Spleen (tissue), 11 donors: ENCODE data around the gene MGAT5. TPM values are rescaled to one million over a fixed set of nuclear protein-coding genes. Genes with fewer than 3 reads are reported as not detected.

ENCODE experiments used
- DNase-seq: peaks from one replicate; pipeline ENCODE4 v3.0.0-alpha.2; 2020
- H3K27ac ChIP-seq, 8 donors: fragments of 200-600 bp; sonication (generic) in 7 of 8; 1 replicate in 4 of 8; 2 replicates in 4 of 8; pipeline versions ENCODE4 v1.5.0 to v1.8.0; 2016 to 2021; ENCODE audit warnings: inconsistent platforms in 4 of 8, mild to moderate bottlenecking in 4 of 8, moderate library complexity in 1 of 8
- H3K27me3 ChIP-seq, 7 donors: fragments of 200-600 bp; sonication (generic) in 6 of 7; replicated peaks in 1 of 7; 1 replicate in 4 of 7; 2 replicates in 3 of 7; pipeline versions ENCODE4 v1.5.0 to v1.8.0; 2016 to 2021; ENCODE audit warnings: inconsistent platforms in 3 of 7, mild to moderate bottlenecking in 1 of 7
- H3K36me3 ChIP-seq, 6 donors: fragments of 200-600 bp; sonication (generic) in 5 of 6; 1 replicate in 4 of 6; 2 replicates in 2 of 6; pipeline versions ENCODE4 v1.5.0 to v1.8.0; 2016 to 2021; ENCODE audit warnings: inconsistent platforms in 2 of 6
- H3K4me1 ChIP-seq, 6 donors: fragments of 200-600 bp; sonication (generic) in 5 of 6; 1 replicate in 3 of 6; 2 replicates in 3 of 6; pipeline versions ENCODE4 v1.5.0 to v1.8.0; 2016 to 2021; ENCODE audit warnings: inconsistent platforms in 3 of 6
- H3K4me3 ChIP-seq, 8 donors: fragments of 200-600 bp; sonication (generic) in 7 of 8; 1 replicate in 4 of 8; 2 replicates in 4 of 8; pipeline versions ENCODE4 v1.5.0 to v1.8.0; 2016 to 2021; ENCODE audit warnings: inconsistent platforms in 4 of 8, mild to moderate bottlenecking in 4 of 8, moderate library complexity in 2 of 8
- H3K9me3 ChIP-seq, 8 donors: fragments of 200-600 bp; sonication (generic) in 7 of 8; 1 replicate in 4 of 8; 2 replicates in 4 of 8; pipeline versions ENCODE4 v1.5.0 to v1.8.0; 2016 to 2021; ENCODE audit warnings: inconsistent platforms in 4 of 8
- POLR2A ChIP-seq, 3 donors: fragments of 450-650 bp; IDR thresholded peaks; one replicate each; pipeline ENCODE4 v1.5.1; 2017; ENCODE audit warnings: antibody characterized with exemption in 3 of 3, mild to moderate bottlenecking in 1 of 3
- POLR2AphosphoS5 ChIP-seq, 3 donors: sonication (generic); formaldehyde crosslinking; IDR thresholded peaks; one replicate each; pipeline ENCODE4 v1.5.1; 2017; ENCODE audit warnings: antibody characterized with exemption in 3 of 3
- WGBS, 5 donors: extraction: QIAGEN DNeasy Blood & Tissue Kit in 3 of 5; methylation state at CpG; one replicate each; pipeline versions ENCODE4 v1.1.5 to v1.1.7; 2013 to 2018; 5-methylcytosine and 5-hydroxymethylcytosine counted together
- intact Hi-C: fragments of 100-400 bp; cut with DNase I; formaldehyde crosslinking; loops from one replicate; pipeline ENCODE4 v1.15.0; 2023; ENCODE audit warnings: low total_unique reads
- polyA plus RNA-seq, 3 donors: library from polyadenylated mRNA; stranded (reverse); fragments of 200-250 nt; gene quantifications; one replicate each; pipeline ENCODE4 v1.2.1, GENCODE V29; 2013
- total RNA-seq, 7 donors: library from RNA; depleted of rRNA in 3 of 7; stranded (reverse); fragments of >200 nt in 3 of 7; fragmentation: NEBNext Ultra II Directional in 4 of 7; extraction: Animal tissue kit (Norgen Biotek cat#: 25700) in 4 of 7; gene quantifications; one replicate each; pipeline versions ENCODE4 v1.1.0 to v1.2.1, GENCODE V29; 2016 to 2021
- TF ChIP-seq, protein P1 (sequence below), 11 experiments: fragments of 200-600 bp in 7 of 11; fragments of 450-650 bp in 4 of 11; sonication (generic) in 4 of 11; IDR thresholded peaks in 8 of 11; conservative IDR thresholded peaks in 3 of 11; 1 replicate in 7 of 11; 2 replicates in 4 of 11; pipeline versions ENCODE4 v1.4.0 to v1.8.0; 2016 to 2021; ENCODE audit warnings: antibody characterized with exemption in 11 of 11, inconsistent platforms in 4 of 11, mild to moderate bottlenecking in 1 of 11
- donor health status: healthy with polysubstance abuse.
- donor health status: DM: no; HTN: no; CAD: no; lungs with moderate emphysema.
- donor health status: DM: no; HTN: no; CAD: no.
- donor health status: Bipolar disorder and iron deficiency.
- donor health status: healthy.
- donor health status: DM: no; HTN: no; CAD: no.
- donor health status: DM: yes; HTN: yes; CAD: no.

The MGAT5 gene
- total and polyA plus RNA-seq, 10 donors, result 11.2 to 110 (median 91.9) TPM

DNA sequence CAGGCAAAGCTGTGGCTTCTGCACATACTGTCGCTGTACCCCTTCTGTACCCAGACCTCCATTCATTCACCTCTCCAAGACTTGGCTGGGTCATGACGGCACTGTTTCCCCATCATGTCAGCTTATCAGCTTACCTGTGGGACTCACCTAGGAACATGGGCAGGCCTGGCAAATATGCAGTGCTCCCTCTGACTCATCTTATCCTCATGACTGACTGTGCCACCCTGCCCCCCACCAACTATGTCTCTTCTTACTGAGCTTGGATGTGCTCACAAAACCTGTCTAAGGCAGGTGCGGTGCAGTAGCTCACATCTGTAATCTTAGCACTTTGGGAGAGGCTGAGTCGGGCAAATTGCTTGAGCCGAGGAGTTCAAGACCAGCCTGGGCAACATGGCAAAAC, 152.4 kb downstream of the MGAT5 start:
- Histone ChIP-seq H3K9me3 (no peaks in the 10 kb centered on the region), H3K36me3 (peaks cover 0 to 64% (median 15%) of the 10 kb centered on the region in 6 donors), H3K27ac (no peak overlapping the region), H3K4me3 (no peak overlapping the region), H3K4me1 (peaks cover 7 to 87% (median 31%) of the 10 kb centered on the region in 6 donors), H3K27me3 (no peaks in the 10 kb centered on the region)
- no peak for DNase-seq
- WGBS, 5 donors, result 93 to 100% (median 96%) methylated on average over 5 of the region's 5 CpGs
- intact Hi-C loops, result no loop called here
- TF ChIP-seq, protein P1, sequence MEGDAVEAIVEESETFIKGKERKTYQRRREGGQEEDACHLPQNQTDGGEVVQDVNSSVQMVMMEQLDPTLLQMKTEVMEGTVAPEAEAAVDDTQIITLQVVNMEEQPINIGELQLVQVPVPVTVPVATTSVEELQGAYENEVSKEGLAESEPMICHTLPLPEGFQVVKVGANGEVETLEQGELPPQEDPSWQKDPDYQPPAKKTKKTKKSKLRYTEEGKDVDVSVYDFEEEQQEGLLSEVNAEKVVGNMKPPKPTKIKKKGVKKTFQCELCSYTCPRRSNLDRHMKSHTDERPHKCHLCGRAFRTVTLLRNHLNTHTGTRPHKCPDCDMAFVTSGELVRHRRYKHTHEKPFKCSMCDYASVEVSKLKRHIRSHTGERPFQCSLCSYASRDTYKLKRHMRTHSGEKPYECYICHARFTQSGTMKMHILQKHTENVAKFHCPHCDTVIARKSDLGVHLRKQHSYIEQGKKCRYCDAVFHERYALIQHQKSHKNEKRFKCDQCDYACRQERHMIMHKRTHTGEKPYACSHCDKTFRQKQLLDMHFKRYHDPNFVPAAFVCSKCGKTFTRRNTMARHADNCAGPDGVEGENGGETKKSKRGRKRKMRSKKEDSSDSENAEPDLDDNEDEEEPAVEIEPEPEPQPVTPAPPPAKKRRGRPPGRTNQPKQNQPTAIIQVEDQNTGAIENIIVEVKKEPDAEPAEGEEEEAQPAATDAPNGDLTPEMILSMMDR (IDR thresholded peaks at IDR 0.05 in 8 of 11, conservative IDR thresholded peaks at IDR 0.05 in 3 of 11), result no peak
- TF ChIP-seq POLR2A (IDR thresholded peaks at IDR 0.05) (no peak), POLR2AphosphoS5 (IDR thresholded peaks at IDR 0.05) (no peak)

DNA sequence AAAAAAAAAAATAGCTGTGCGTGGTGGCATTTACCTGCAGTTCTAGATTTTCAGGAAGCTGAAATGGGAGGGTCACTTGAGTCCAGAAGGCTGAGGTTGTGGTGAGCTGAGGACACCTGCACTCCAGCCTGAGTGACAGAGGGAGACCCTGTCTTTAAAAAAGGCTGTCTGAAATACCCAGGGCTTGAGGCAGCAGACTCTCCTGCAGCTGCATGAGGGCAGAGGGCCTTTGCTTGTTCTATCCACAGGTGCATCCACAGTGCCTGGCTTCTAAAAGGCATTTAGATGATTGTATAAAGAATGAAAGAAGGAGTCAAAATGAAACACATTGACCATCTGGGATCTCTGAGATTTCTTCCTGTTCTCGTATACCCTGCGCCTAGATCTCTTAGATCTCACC, 152.9 kb downstream of the MGAT5 start:
- Histone ChIP-seq H3K4me1 (peaks cover 7 to 87% (median 35%) of the 10 kb centered on the region in 6 donors), H3K4me3 (no peak overlapping the region), H3K27me3 (no peaks in the 10 kb centered on the region), H3K9me3 (no peaks in the 10 kb centered on the region), H3K27ac (peak overlapping the region in 2 of 8 donors; percentile 9 to 55), H3K36me3 (peaks cover 0 to 60% (median 15%) of the 10 kb centered on the region in 6 donors)
- intact Hi-C loops, result no loop called here
- no peak for DNase-seq
- TF ChIP-seq POLR2AphosphoS5 (IDR thresholded peaks at IDR 0.05) (no peak), POLR2A (IDR thresholded peaks at IDR 0.05) (no peak)
- TF ChIP-seq, protein P1 (IDR thresholded peaks at IDR 0.05 in 8 of 11, conservative IDR thresholded peaks at IDR 0.05 in 3 of 11), result no peak
- 56 to 78% (median 70%) methylated on average over 3 of the region's 3 CpGs for WGBS, 5 donors

DNA sequence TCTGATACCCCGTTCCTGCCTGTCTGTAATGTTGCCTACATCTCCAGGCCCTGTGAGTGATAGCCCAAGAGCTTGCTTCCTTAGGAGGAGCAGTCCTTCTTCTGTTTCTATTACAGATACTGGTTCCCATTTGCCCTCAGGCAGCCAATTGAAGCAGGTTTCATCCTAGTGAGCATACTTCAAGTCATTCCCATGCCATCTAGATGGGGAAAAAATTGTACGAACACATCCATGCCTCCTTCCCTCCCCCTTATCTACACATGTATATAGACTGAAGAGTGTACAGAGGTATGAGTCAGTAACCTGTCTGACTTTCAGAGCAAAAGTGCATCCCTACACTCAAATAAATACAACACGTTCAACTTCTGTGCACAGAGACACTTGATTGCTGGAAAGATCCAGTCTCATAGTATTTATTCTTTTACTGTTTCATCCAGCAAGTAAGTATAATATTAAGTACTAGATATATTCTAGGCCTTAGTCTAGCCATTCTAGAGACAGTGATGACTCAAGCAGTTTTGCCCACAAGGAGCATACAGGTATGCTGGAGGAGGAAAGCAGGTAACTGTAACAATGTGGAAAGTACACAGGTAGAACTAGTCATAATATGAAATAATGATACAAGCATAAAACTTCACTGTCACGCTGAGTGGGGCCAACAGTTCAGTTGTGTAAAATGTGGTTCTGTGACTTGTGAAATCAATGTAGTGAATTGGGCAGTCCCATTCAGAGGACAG, 153.4 kb downstream of the MGAT5 start:
- intact Hi-C loops, result no loop called here
- WGBS, 5 donors, result 77 to 90% (median 86%) methylated on average over 4 of the region's 4 CpGs
- no peak overlapping the region for H3K4me3 ChIP-seq
- no peak for TF ChIP-seq POLR2AphosphoS5 (IDR thresholded peaks at IDR 0.05)
- TF ChIP-seq, protein P1 (IDR thresholded peaks at IDR 0.05 in 8 of 11, conservative IDR thresholded peaks at IDR 0.05 in 3 of 11), result no peak
- TF ChIP-seq POLR2A (IDR thresholded peaks at IDR 0.05), result no peak
- peaks cover 7 to 87% (median 40%) of the 10 kb centered on the region in 6 donors for H3K4me1 ChIP-seq
- H3K27ac ChIP-seq, result peak overlapping the region in 3 of 8 donors; percentile 9 to 55 (median 39)
- no peaks in the 10 kb centered on the region for H3K9me3 ChIP-seq
- H3K36me3 ChIP-seq, result peaks cover 0 to 60% (median 15%) of the 10 kb centered on the region in 6 donors
- no peak for DNase-seq
- no peaks in the 10 kb centered on the region for H3K27me3 ChIP-seq

DNA sequence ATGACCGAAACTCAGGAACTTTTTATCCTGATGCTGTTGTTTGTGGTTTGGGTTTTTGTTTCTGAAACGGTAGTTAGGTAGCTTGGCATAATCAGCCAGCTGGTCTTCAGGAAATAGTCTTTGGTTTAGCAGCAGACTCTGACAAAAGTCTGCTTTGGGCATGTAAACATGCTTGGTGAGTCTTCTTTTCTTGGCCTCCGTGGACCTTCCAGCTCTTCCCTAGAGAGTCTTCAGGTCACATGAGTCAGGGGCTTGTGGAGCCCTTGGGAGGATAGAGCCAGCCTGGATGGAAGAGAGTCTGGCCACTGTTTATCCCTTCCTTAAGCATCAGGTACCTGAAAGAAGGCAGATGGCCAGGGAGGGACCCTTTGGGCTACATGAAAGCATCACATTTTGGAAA, 154.5 kb downstream of the MGAT5 start:
- DNase-seq, result no peak
- 25 to 63% (median 37%) methylated on average over 3 of the region's 3 CpGs for WGBS, 5 donors
- no peaks in the 10 kb centered on the region for H3K27me3 ChIP-seq
- peak overlapping the region in 3 of 8 donors; percentile 37 to 55 (median 39) for H3K27ac ChIP-seq
- TF ChIP-seq POLR2AphosphoS5 (IDR thresholded peaks at IDR 0.05) (no peak), POLR2A (IDR thresholded peaks at IDR 0.05) (no peak)
- TF ChIP-seq, protein P1 (IDR thresholded peaks at IDR 0.05 in 8 of 11, conservative IDR thresholded peaks at IDR 0.05 in 3 of 11), result no peak
- peaks cover 0 to 60% (median 19%) of the 10 kb centered on the region in 6 donors for H3K36me3 ChIP-seq
- no peak overlapping the region for H3K4me3 ChIP-seq
- no peaks in the 10 kb centered on the region for H3K9me3 ChIP-seq
- intact Hi-C loops, result no loop called here
- H3K4me1 ChIP-seq, result peaks cover 7 to 77% (median 40%) of the 10 kb centered on the region in 6 donors
